CD14-positive monocyte (primary cell): ENCODE results near the gene B4GALT6. TPM values are rescaled to one million over a fixed set of nuclear protein-coding genes. Genes with fewer than 3 reads are reported as not detected.

ENCODE experiments used
- DNase-seq, 3 donors: peaks; one replicate each; pipeline ENCODE4 v3.0.0-alpha.2; 2011 to 2022
- H2AFZ ChIP-seq: 2 replicates; pipeline ENCODE4 v1.6.0; 2012; ENCODE audit warnings: mild to moderate bottlenecking, low read depth, low read length, inconsistent platforms; ENCODE audit not compliant: insufficient read depth, poor library complexity, severe bottlenecking
- H3K27ac ChIP-seq, 2 donors: 1 replicate in 1 of 2; 2 replicates in 1 of 2; pipeline ENCODE4 v1.5.1; 2012 to 2013; ENCODE audit warnings: low read length in 2 of 2, control low read depth in 1 of 2, inconsistent platforms in 1 of 2, low read depth in 1 of 2, mild to moderate bottlenecking in 1 of 2
- H3K27me3 ChIP-seq, 2 donors: one replicate each; pipeline versions ENCODE4 v1.6.0 to v1.6.1; 2011 to 2013; ENCODE audit warnings: low read length in 2 of 2; ENCODE audit not compliant: control insufficient read depth in 2 of 2, insufficient read depth in 2 of 2
- H3K36me3 ChIP-seq, 2 donors: replicated peaks in 1 of 2; 1 replicate in 1 of 2; 2 replicates in 1 of 2; pipeline versions ENCODE4 v1.5.1 to v1.6.1; 2012 to 2013; ENCODE audit warnings: low read length in 2 of 2, control low read depth in 1 of 2, inconsistent platforms in 1 of 2, mild to moderate bottlenecking in 1 of 2; ENCODE audit not compliant: insufficient read depth in 2 of 2, control insufficient read depth in 1 of 2
- H3K4me1 ChIP-seq, 2 donors: 1 replicate in 1 of 2; 2 replicates in 1 of 2; pipeline versions ENCODE4 v1.5.1 to v1.6.1; 2012 to 2013; ENCODE audit warnings: low read length in 2 of 2, control low read depth in 1 of 2, inconsistent platforms in 1 of 2, mild to moderate bottlenecking in 1 of 2, moderate library complexity in 1 of 2; ENCODE audit not compliant: insufficient read depth in 2 of 2, control insufficient read depth in 1 of 2
- H3K4me2 ChIP-seq: replicated peaks from 2 replicates; pipeline ENCODE3; 2012; ENCODE audit warnings: low read length, moderate library complexity, mild to moderate bottlenecking; ENCODE audit not compliant: poor library complexity, severe bottlenecking; ENCODE audit errors: extremely low read depth
- H3K4me3 ChIP-seq, 3 experiments: fragments of 200-600 bp in 1 of 3; sonication (generic) in 1 of 3; replicated peaks in 1 of 3; 1 replicate in 2 of 3; 2 replicates in 1 of 3; pipeline ENCODE4 v1.5.1; 2011 to 2013; ENCODE audit warnings: low read length in 3 of 3, mild to moderate bottlenecking in 3 of 3, control low read depth in 2 of 3, low read depth in 2 of 3, inconsistent platforms in 1 of 3, moderate library complexity in 1 of 3
- H3K79me2 ChIP-seq: 2 replicates; pipeline ENCODE4 v1.6.0; 2012; ENCODE audit warnings: mild to moderate bottlenecking, control low read depth, inconsistent platforms, low read length, moderate library complexity; ENCODE audit not compliant: insufficient read depth
- H3K9ac ChIP-seq: 2 replicates; pipeline ENCODE4 v1.6.0; 2017; ENCODE audit warnings: low read length, mild to moderate bottlenecking; ENCODE audit not compliant: insufficient read depth, poor library complexity, severe bottlenecking
- H3K9me3 ChIP-seq, 2 donors: replicated peaks in 1 of 2; 1 replicate in 1 of 2; 2 replicates in 1 of 2; pipeline versions ENCODE4 v1.5.1 to v1.6.1; 2012 to 2013; ENCODE audit warnings: low read length in 2 of 2, control low read depth in 1 of 2; ENCODE audit not compliant: control insufficient read depth in 1 of 2, insufficient read depth in 1 of 2
- H4K20me1 ChIP-seq: 2 replicates; pipeline ENCODE4 v1.6.0; 2012; ENCODE audit warnings: mild to moderate bottlenecking, low read length, control low read depth, moderate library complexity; ENCODE audit not compliant: insufficient read depth
- H3K27ac Mint-ChIP-seq, 7 donors: one replicate each; pipeline ENCODE4 v1.8.0; 2020; ENCODE audit warnings: mild to moderate bottlenecking in 7 of 7, mixed read lengths in 7 of 7, moderate library complexity in 6 of 7, inconsistent platforms in 2 of 7
- H3K27me3 Mint-ChIP-seq, 3 donors: one replicate each; pipeline ENCODE4 v1.8.0; 2021 to 2022; ENCODE audit warnings: low read depth in 3 of 3, mild to moderate bottlenecking in 3 of 3, mixed read lengths in 3 of 3, moderate library complexity in 3 of 3, inconsistent platforms in 1 of 3
- H3K36me3 Mint-ChIP-seq, 2 donors: one replicate each; pipeline ENCODE4 v1.8.0; 2020; ENCODE audit warnings: mixed read lengths in 2 of 2, inconsistent platforms in 1 of 2, mild to moderate bottlenecking in 1 of 2
- H3K4me1 Mint-ChIP-seq: one replicate; pipeline ENCODE4 v1.8.0; 2020; ENCODE audit warnings: mild to moderate bottlenecking, mixed read lengths
- H3K4me3 Mint-ChIP-seq, 2 donors: one replicate each; pipeline ENCODE4 v1.8.0; 2020; ENCODE audit warnings: mild to moderate bottlenecking in 2 of 2, mixed read lengths in 2 of 2, moderate library complexity in 1 of 2
- H3K9me3 Mint-ChIP-seq, 7 donors: one replicate each; pipeline ENCODE4 v1.8.0; 2020 to 2022; ENCODE audit warnings: mixed read lengths in 7 of 7, mild to moderate bottlenecking in 6 of 7, moderate library complexity in 6 of 7, inconsistent platforms in 2 of 7
- CTCF ChIP-seq: fragments of 200-600 bp; IDR thresholded peaks from one replicate; pipeline ENCODE4 v1.8.0; 2022; ENCODE audit warnings: antibody characterized with exemption, mild to moderate bottlenecking
- WGBS: methylation state at CpG from one replicate; pipeline ENCODE4 v1.1.5; 2013; ENCODE audit warnings: missing lambda C conversion rate; ENCODE audit not compliant: insufficient coverage; 5-methylcytosine and 5-hydroxymethylcytosine counted together
- intact Hi-C, 2 donors: fragments of 100-400 bp; cut with micrococcal nuclease; formaldehyde crosslinking; loops; one replicate each; pipeline versions ENCODE4 v1.15.0 to v1.15.1; 2023
- polyA plus RNA-seq, 3 donors: library from polyadenylated mRNA; depleted of rRNA in 1 of 3; unstranded in 2 of 3; stranded (reverse) in 1 of 3; fragments of 300-500 nt in 2 of 3; fragments of >200 nt in 1 of 3; fragmentation: Illumina TruSeq in 2 of 3; gene quantifications; 1 replicate in 2 of 3; 2 replicates in 1 of 3; pipeline ENCODE4 v1.2.3, GENCODE V29; 2012 to 2021

The B4GALT6 gene
- polyA plus RNA-seq, 3 donors = 0.09 to 0.68 (median 0.12) TPM

- H3K27me3 Mint-ChIP-seq = no peaks in the 10 kb centered on the region
- H4K20me1 ChIP-seq = no peaks in the 10 kb centered on the region
- H3K9me3 Mint-ChIP-seq = peaks cover 0 to 7% (median 2%) of the 10 kb centered on the region in 7 donors
- no peaks in the 10 kb centered on the region for H3K4me1 ChIP-seq
- no peak overlapping the region for H3K9ac ChIP-seq
- H3K4me3 Mint-ChIP-seq = no peak overlapping the region
- H3K36me3 Mint-ChIP-seq = no peaks in the 10 kb centered on the region
- H3K4me2 ChIP-seq = no peak overlapping the region
- 83% methylated on average over 1 of the region's 2 CpGs for WGBS
- no peak overlapping the region for H3K27ac ChIP-seq
- H3K27me3 ChIP-seq = no peaks in the 10 kb centered on the region
- H2AFZ ChIP-seq = no peak overlapping the region
- H3K4me3 ChIP-seq = no peak overlapping the region
- intact Hi-C loops = no loop called here
- H3K4me1 Mint-ChIP-seq = no peaks in the 10 kb centered on the region
- H3K36me3 ChIP-seq = no peaks in the 10 kb centered on the region
- no peak overlapping the region for H3K27ac Mint-ChIP-seq
- H3K9me3 ChIP-seq = no peaks in the 10 kb centered on the region
- TF ChIP-seq CTCF = no peak
- no peak for DNase-seq
- no peaks in the 10 kb centered on the region for H3K79me2 ChIP-seq
Observed at GRCh38 chr18:31591113-31591512, 93.3 kb downstream of the B4GALT6 start.

- Histone ChIP-seq H3K36me3 (no peaks in the 10 kb centered on the region), H3K4me3 (no peak overlapping the region), H2AFZ (no peak overlapping the region), H3K27ac (no peak overlapping the region), H3K4me1 (no peaks in the 10 kb centered on the region), H3K27me3 (no peaks in the 10 kb centered on the region), H3K9me3 (no peaks in the 10 kb centered on the region), H3K4me2 (no peak overlapping the region), H4K20me1 (no peaks in the 10 kb centered on the region), H3K9ac (no peak overlapping the region), H3K79me2 (no peaks in the 10 kb centered on the region)
- Mint-ChIP-seq H3K36me3 (no peaks in the 10 kb centered on the region), H3K27ac (no peak overlapping the region), H3K4me1 (no peaks in the 10 kb centered on the region), H3K4me3 (no peak overlapping the region), H3K27me3 (no peaks in the 10 kb centered on the region), H3K9me3 (peaks cover 0 to 7% (median 2%) of the 10 kb centered on the region in 7 donors)
- intact Hi-C loops = no loop called here
- no peak for DNase-seq
- TF ChIP-seq CTCF = no peak
- WGBS = 69% methylated on average over 1 of the region's 8 CpGs
Observed at GRCh38 chr18:31590570-31590969, 93.8 kb downstream of the B4GALT6 start.
